Mucosa of stomach (tissue), 1 donor: Measurements from ENCODE around the gene SLC5A10.

Experiments used
- H3K27me3 ChIP-seq: one replicate; pipeline ENCODE4 v1.7.0; 2013; ENCODE audit warnings: mild to moderate bottlenecking, low read length; ENCODE audit not compliant: control insufficient read depth, insufficient read depth
- H3K36me3 ChIP-seq: one replicate; pipeline ENCODE4 v1.7.0; 2013; ENCODE audit warnings: low read length; ENCODE audit not compliant: control insufficient read depth, insufficient read depth
- H3K4me1 ChIP-seq: one replicate; pipeline ENCODE4 v1.7.0; 2013; ENCODE audit warnings: mild to moderate bottlenecking, low read length; ENCODE audit not compliant: control insufficient read depth, insufficient read depth
- H3K4me3 ChIP-seq: one replicate; pipeline ENCODE4 v1.7.0; 2013; ENCODE audit warnings: low read length
- H3K9ac ChIP-seq: one replicate; pipeline ENCODE4 v1.7.0; 2013; ENCODE audit warnings: mild to moderate bottlenecking, low read length, moderate library complexity
- H3K9me3 ChIP-seq: one replicate; pipeline ENCODE4 v1.7.0; 2013; ENCODE audit warnings: mild to moderate bottlenecking, low read length, moderate library complexity; ENCODE audit not compliant: control insufficient read depth
- donor health status: Pancreatic carcinoma.

The SLC5A10 gene

DNA sequence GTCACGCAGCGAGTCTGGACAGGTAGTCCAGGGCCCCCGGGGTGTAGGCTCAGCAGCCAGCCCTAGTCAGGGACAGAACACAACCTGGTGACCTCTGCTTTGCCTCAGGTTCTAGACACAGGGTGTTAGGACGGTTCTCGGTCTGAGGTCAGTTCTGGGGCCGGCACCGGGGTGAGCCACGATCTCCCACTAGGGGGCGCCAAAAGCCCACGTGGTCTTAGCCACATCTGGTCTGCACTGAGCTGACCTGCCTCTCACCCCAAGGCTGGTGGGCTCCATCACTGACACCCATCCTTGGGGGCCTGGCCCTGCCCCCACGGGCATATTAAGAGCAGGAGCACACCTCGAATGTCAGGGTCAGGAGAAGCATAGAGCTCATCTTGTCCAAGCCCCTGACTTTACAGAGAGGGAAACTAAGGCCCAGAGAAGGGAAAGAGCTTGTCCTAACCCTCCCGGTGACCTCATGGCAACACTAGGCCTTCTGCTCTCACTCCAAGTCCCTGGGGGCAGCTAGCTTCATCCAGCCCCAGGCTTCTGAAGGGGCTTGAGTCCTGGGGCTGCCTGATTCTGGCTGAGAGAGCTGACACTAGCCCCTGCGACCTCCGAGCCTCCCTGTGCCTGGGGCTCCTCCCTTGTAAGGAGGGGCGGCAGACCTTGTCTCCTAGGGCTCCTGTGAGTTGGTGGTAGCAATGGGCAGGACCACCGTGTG, 9.0 kb downstream of the SLC5A10 start:
- no peaks in the 10 kb centered on the region for H3K27me3 ChIP-seq
- no peaks in the 10 kb centered on the region for H3K9me3 ChIP-seq
- no peaks in the 10 kb centered on the region for H3K4me1 ChIP-seq
- no peaks in the 10 kb centered on the region for H3K36me3 ChIP-seq
- H3K4me3 ChIP-seq = no peak overlapping the region
- no peak overlapping the region for H3K9ac ChIP-seq

DNA sequence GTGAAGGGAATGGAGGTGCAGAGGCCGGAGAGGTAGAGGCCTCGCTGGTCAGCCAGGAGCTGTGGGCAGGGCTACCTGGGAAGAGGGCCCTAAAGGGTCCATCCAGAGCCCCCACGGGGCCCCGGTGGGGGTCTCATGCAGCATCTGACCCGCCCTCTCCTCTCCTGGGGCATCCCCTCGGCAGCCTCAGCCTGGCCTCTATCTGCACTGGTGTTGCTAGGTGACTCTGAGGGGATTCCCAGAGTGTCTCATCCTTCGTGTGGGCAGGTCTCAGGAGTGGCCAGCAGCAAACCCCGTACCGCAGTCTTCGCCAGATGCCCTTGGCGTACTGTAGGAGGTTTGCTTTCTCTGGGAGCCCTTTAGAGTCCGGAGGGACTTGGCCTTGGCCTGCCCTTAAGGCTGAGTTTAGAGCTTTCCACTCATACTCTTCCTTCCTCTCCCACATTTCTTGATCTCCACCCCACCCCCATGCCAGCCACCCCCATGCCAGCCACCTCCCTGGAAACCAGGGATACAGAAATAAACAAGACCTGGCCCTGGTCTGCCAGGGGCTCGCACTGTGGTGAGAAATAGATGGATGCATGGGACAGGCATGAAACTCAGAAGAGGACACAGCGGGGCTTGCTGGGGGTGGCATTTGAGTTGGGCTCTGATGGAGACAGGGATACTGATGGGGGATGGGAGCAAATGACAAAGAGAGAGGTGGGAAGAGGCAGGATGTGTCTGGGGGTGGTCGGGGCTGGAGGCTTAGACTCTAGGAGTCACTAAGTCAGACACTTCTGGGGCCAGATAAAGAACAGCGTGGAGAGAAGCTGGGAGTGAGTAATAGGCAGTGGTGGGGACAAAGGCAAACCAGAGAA, 9.9 kb downstream of the SLC5A10 start:
- no peaks in the 10 kb centered on the region for H3K36me3 ChIP-seq
- H3K27me3 ChIP-seq = no peaks in the 10 kb centered on the region
- H3K9ac ChIP-seq = no peak overlapping the region
- H3K4me3 ChIP-seq = no peak overlapping the region
- H3K9me3 ChIP-seq = no peaks in the 10 kb centered on the region
- H3K4me1 ChIP-seq = peaks cover 5% of the 10 kb centered on the region

DNA sequence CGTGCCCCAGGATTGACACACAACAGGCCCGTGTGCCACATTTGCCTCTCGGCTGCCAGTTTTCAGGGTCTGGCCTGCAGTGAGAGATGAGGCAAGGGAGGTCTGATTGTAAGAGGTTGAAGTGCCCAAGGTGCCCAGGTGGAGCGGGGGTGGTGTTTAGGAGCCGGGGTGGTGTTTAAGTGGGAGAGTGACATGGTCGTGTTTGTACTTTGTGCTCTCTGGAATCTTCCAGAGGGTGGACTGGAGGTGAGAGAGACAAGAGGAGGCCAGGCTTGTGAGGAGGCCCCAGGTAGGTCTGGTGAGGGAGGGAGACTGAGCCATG, 10.5 kb downstream of the SLC5A10 start:
- no peaks in the 10 kb centered on the region for H3K27me3 ChIP-seq
- H3K4me3 ChIP-seq = no peak overlapping the region
- no peaks in the 10 kb centered on the region for H3K9me3 ChIP-seq
- H3K36me3 ChIP-seq = no peaks in the 10 kb centered on the region
- no peak overlapping the region for H3K9ac ChIP-seq
- H3K4me1 ChIP-seq = peaks cover 11% of the 10 kb centered on the region

DNA sequence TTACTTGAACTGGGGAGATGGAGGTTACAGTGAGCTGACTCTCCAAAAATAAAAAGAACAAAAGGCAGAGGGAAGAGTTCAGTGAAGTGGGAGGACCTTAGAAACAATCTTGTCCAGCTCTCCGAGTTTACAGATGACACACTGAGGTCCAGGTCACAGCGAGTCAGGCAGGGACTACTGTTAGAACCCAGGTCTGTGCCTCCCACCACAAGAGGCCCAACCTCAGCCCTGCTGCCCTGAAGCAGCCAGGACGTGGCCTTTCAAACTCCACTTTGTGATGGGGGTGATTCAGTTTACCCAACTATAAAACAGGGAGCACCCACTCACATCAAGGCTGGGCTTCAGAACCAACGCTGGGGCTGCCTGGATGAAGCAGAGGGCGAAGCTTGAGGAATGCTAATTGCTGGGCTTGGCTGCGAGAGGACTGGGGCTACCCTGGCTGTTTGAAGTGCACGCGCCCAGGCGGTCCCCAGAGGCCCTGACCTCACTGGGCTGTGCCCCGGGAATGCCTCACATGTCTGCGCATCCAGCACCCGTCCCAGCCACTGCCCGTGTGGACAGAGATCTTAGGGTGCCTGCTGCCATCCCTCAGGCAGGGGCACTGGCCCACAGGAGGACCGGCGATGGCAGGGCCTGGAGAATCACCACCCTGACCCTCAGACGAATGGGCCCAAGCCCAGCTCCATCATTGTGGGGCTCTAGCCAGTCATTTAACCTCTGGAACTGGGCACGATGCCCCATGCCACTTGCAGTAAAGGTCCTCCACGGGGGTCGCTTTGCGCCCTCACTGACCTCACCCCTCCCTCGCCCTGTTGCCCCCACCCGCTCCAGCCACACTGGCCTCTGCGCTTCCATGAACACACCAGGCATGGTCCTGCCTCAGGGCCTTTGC, 11.4 kb downstream of the SLC5A10 start:
- H3K4me1 ChIP-seq = peaks cover 20% of the 10 kb centered on the region
- H3K36me3 ChIP-seq = no peaks in the 10 kb centered on the region
- no peaks in the 10 kb centered on the region for H3K27me3 ChIP-seq
- no peak overlapping the region for H3K9ac ChIP-seq
- no peaks in the 10 kb centered on the region for H3K9me3 ChIP-seq
- no peak overlapping the region for H3K4me3 ChIP-seq

DNA sequence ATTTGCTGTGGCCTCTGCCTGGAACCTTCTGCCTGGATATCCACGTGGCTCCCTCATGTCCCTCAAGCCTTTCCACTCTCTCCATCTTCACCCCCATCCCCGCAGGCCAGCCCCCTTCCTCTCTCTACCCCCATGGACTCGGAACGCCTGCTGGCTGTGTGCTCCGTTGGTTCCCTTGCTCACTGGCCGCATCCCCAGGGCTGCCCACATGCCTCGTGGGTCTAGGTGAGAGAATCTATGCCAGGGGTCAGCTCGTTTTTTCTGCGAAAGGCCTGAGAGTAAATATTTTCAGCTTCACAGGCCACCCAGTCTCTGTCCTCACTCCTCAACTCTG, 12.0 kb downstream of the SLC5A10 start:
- no peak overlapping the region for H3K4me3 ChIP-seq
- H3K36me3 ChIP-seq = no peaks in the 10 kb centered on the region
- H3K4me1 ChIP-seq = peaks cover 26% of the 10 kb centered on the region
- no peaks in the 10 kb centered on the region for H3K9me3 ChIP-seq
- H3K9ac ChIP-seq = no peak overlapping the region
- H3K27me3 ChIP-seq = no peaks in the 10 kb centered on the region

DNA sequence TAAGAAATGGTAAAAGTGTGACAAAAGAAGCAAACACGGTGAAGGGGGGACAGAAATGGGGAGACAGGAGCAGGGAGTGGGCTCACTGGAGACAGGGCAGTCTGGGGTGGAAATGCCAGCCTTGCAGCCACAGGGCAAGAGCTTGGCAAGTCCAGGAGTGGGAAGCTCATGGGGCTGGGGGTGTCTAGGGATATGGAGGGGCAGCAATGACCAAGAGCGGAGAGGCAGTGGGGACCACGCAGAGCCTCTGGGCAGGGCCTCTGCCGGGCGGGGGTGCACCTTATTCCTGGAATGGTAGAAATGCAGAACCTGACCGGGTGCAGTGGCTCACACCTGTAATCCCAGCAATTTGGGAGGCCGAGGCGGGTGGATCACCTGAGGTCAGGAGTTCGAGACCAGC, 12.6 kb downstream of the SLC5A10 start:
- Histone ChIP-seq H3K36me3 (no peaks in the 10 kb centered on the region), H3K9me3 (no peaks in the 10 kb centered on the region), H3K9ac (no peak overlapping the region), H3K4me1 (peaks cover 32% of the 10 kb centered on the region), H3K4me3 (no peak overlapping the region), H3K27me3 (no peaks in the 10 kb centered on the region)

DNA sequence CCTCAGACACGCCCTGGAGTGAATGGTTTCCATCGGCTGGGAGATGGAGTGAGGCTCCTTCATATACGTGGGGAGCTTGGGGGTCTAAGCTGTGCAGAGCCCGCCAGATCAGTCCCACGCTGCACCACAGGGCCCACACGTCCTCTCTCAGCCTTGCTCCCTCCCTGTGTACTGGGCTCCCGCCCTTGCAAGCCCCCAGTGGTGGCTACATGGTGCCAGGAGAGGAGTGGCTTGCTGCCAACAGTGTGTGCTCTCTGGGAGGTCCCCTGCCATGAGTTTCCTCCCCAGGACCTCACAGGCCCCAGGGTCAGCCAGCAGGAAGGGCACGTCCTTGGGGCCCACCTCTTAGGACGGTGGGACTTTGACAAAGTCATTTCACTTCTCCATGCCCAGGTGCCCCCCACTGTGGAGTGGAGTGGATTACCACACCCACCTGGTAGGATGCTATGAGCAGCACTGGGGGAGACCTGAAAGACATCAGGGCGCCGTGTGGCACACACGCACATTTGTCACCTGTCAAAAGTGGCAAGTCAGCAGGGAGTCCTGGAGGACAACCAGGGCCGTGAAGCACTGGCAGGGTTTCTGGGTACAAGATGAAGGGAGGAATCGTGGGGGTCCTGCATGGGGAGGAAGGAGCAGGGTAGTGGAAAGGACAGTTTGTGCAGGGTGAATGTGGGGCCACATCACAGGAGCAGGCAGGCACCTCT, 13.7 kb downstream of the SLC5A10 start:
- Histone ChIP-seq H3K4me3 (no peak overlapping the region), H3K4me1 (peaks cover 41% of the 10 kb centered on the region), H3K9me3 (no peaks in the 10 kb centered on the region), H3K9ac (no peak overlapping the region), H3K27me3 (no peaks in the 10 kb centered on the region), H3K36me3 (no peaks in the 10 kb centered on the region)

DNA sequence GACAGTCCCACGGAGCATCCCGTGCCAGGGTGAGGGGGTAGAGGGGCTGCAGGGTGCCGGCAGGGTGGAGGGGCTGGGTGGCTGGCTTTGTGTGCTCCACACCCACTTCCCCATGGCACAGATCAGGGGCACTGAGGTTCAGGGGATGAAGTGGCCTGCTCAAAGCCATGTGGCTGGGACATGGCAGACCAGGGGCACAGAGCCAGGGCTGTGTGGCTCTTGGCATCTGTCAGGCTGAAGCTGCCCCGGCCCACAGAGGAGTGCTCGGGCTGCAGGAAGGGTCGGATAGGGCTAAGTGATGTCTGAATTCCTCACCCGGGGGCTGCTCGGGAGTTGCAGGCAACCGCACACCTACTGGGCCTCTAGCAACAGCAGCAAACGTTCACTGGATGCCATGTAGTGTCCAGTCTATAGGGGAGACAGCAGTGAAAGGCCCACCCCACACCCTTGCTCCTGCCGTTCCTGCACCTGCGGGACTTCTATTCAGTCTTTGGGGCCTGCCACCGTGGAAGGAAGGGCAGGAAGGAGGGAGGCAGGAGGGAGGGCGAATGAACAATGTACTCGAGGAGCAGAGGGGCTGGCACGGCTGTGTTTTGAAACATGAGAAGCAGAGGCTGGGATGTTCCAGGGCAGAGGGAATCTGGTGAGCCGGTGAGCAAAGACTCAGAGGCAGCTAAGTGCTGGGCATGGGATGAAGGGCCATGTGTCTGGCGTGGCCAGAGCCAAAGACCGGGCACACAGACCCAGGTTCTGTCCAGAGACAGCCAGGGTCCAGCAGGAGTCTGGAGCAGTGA, 15.1 kb downstream of the SLC5A10 start:
- Histone ChIP-seq H3K9me3 (no peaks in the 10 kb centered on the region), H3K4me1 (peaks cover 41% of the 10 kb centered on the region), H3K36me3 (no peaks in the 10 kb centered on the region), H3K4me3 (no peak overlapping the region), H3K9ac (peak overlapping the region; percentile 19), H3K27me3 (no peaks in the 10 kb centered on the region)

DNA sequence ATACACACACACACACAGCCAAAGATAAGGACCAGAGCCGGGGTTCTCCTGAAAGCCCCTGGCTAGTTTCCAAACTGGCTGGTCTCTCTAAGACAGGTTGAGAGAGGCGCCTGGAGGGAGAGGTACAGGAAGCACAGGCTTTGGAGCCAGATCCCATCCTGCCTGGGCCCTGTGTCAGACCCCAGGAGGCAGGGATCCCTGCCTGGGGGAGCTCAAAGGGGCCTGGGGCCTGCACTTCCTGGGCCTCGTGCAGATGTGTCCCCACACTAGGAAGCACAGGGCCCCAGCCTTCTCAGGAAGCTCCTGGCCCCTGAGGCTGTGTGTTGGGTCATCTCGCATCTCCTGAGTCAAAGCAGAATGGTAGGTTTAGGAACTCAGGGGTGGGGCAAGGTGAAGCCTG, 16.0 kb downstream of the SLC5A10 start:
- H3K9me3 ChIP-seq = no peaks in the 10 kb centered on the region

DNA sequence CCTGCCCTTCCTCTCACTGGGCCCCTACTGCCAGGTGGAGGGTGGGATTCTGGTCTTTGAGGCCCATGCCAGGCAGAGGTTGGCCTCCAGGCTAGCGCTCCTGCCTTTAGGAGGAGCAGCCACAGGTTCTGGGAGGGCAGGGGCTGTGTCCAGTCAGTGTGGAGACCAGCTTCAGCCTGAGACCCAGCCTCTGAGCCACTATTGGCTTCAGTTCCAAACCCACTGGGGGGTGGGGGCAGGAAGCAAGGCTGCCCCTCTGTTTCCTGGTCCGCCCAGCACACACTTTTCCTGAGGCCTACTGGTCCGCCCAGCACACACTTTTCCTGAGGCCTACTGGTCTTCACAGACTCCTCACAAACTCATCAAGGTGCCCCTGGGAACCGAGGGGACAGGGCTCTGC, 16.4 kb downstream of the SLC5A10 start:
- Histone ChIP-seq H3K9ac (peak overlapping the region; percentile 19), H3K27me3 (no peaks in the 10 kb centered on the region), H3K4me3 (no peak overlapping the region), H3K9me3 (no peaks in the 10 kb centered on the region), H3K4me1 (peaks cover 41% of the 10 kb centered on the region), H3K36me3 (no peaks in the 10 kb centered on the region)

More for the DNA sequence above, 16.0 kb downstream of the SLC5A10 start:
- H3K9ac ChIP-seq = peak overlapping the region; percentile 19
- H3K27me3 ChIP-seq = no peaks in the 10 kb centered on the region
- no peak overlapping the region for H3K4me3 ChIP-seq
- peaks cover 41% of the 10 kb centered on the region for H3K4me1 ChIP-seq
- no peaks in the 10 kb centered on the region for H3K36me3 ChIP-seq
